Activated CD8-positive, alpha-beta memory T cell treated with anti-CD3 and anti-CD28 coated beads for 24 hours (primary cell): ENCODE measurements around the gene PLA2G12B.

ENCODE experiments used
- DNase-seq: peaks from one replicate; pipeline ENCODE4 v3.0.0-alpha.2; 2020

The PLA2G12B gene

DNA sequence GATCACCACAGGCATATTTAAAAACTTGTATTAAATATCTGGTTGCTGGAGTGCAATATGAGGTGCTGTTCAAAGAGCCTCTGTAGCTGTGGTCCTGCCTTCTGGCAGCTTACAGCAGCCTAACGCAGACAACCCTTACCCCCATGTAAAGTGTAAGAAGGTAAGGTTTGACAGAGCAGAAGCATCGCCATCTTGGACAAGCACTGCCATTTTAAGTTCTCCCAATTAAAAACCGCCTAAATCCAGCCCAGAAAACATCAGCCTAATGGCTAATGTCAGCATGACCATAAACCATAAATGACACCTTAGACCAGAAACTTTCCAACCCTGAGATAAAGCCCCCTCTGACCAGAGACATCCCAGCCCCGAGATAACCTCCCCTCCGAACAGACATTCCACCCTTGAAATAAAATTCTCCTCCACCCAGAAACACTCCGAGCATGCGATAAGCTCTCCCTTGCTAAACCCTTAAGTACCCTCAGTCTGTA is 66.4 kb downstream of the PLA2G12B start:
- no peak for DNase-seq

DNA sequence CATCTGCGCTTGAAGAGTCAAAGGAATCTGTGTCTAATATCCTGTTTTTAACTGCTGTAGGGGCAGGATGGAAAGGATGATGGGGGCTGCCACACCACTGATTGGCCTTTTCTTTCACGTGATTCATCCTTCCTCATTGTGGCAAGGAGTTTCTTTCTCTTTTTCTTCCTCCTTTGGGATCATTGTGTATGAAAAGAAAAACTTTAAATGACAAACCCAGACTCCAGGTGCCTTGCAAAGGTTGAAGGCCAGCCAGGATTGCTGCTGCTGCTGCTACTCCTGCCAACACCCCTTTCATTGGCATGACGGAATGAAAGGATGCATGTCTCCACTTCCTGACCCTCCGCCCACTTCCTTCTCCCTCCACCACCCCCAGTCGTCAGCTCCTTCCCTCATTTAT is 67.6 kb downstream of the PLA2G12B start:
- no peak for DNase-seq

DNA sequence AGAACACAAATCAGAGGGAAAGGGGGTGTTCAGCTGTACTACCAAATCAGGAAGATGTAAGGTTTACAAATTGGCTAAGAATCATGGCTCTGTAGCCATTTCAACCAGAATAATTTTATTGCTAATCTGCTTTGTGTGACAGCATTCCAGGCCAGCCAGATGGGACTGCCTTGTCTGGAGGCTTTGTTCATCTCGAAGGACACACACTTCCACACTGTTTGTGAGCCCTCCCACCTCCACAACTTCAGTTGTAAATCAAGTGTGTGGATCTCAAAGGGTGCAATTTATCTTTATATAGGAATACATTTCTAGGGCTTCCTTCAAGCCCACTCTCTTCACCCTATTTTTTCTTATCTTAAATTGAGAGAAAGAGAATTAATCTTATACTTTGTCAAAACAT is 68.0 kb downstream of the PLA2G12B start:
- DNase-seq, result no peak

DNA sequence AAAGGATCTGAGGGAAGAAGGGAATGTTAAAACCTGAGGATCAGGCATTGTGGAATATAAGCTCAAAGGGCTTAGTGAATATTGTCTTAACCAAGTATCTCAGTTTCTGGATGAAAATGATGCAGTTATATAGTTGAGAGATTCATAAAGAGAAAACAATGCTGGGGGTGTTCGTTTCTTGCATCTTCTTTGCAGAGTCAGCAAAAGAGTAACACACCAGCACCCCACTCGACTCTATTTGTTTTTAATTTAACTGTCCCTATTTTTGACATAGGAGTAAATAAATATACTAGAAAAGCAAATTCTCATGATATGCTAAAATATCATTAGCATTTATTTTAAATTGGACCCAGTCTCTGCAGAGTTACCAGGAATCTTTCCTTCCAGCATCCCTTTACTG is 68.7 kb downstream of the PLA2G12B start:
- no peak for DNase-seq
